NOMO-1 treated with dmso at 0.1 percent for 144 hours (cell line): ENCODE results near the gene CDK10.
"Not testable (repeated sequence)": the region's sequence is repeated elsewhere in the genome, so short reads cannot be mapped to it uniquely, and the experiment has no call there.

Experiments
- DNase-seq: peaks from one replicate; lab custom pipeline; 2025; ENCODE audit not compliant: unreplicated experiment; lab: John Stamatoyannopoulos, UW

Gene CDK10

DNA sequence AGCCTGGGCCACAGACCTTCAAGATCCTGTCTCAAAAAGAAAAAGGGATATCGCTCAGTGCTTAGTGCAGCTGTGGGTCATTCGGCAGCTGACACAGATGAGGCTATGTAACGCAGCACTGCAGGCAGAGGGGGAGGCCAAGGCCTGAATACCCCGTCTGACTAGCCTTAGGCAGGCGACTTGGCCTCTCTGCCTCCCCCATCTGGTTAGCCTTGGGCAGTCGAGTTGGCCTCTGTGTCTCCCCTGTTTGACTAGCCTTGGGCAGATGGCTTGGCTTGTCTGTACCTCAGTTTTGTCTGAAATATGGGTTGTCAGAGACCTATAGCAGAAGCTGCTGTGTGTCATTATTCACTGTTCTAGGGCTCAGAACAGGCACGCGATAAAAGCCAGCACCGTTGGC lies 18.9 kb upstream of the CDK10 start:
- no peak for DNase-seq

DNA sequence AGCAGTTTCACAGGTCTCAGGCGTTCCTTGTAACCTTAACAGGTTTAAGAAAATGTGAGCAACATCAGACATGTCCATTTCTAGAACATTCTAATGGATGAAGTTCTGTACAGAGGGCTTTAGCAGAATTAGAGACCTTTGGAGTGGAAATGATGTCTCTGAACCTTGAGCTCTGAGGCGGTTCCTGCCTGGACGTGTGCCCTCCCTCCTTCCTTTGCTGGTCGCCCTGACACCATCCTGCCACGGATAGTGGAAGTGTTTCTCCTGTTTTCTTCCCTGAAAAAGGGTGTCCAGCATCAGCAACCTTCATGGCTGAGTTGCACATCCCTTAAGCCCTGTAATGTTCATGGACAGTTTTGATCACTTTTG lies 17.7 kb upstream of the CDK10 start:
- no peak for DNase-seq

DNA sequence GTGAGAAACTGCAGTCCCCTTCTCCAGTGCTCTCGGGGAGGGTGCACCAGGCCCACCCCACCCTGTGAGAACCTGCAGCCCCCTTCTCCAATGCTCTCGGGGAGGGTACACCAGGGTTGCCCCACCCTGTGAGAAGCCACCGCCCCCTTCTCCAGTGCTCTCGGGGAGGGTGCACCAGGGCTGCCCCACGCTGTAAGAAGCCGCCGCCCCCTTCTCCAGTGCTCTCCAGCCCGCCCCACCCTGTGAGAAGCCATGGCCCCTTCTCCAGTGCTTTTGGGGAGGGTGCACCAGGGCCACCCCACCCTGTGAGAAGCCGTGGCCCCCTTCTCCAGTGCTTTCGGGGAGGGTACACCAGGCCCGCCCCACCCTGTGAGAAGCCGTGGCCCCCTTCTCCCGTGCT lies 16.7 kb upstream of the CDK10 start:
- DNase-seq: no peak

- DNase-seq: peak; percentile 51
Observed at GRCh38 chr16:89670496-89671431, 15.7 kb upstream of the CDK10 start.

- DNase-seq: not testable (repeated sequence)
Observed at GRCh38 chr16:89671565-89671964, 14.9 kb upstream of the CDK10 start.

GRCh38 chr16:89672177-89672941 lies 14.1 kb upstream of the CDK10 start:
- no peak for DNase-seq

GRCh38 chr16:89678258-89678657 lies 8.2 kb upstream of the CDK10 start:
- no peak for DNase-seq

GRCh38 chr16:89685916-89686315 lies 573 bp upstream of the CDK10 start:
- DNase-seq: no peak

GRCh38 chr16:89687092-89687940 lies 827 bp downstream of the CDK10 start:
- DNase-seq: no peak

- DNase-seq: no peak
Observed at GRCh38 chr16:89688395-89688794, 1.9 kb downstream of the CDK10 start.

GRCh38 chr16:89689142-89689541 lies 2.7 kb downstream of the CDK10 start:
- DNase-seq: no peak

DNA sequence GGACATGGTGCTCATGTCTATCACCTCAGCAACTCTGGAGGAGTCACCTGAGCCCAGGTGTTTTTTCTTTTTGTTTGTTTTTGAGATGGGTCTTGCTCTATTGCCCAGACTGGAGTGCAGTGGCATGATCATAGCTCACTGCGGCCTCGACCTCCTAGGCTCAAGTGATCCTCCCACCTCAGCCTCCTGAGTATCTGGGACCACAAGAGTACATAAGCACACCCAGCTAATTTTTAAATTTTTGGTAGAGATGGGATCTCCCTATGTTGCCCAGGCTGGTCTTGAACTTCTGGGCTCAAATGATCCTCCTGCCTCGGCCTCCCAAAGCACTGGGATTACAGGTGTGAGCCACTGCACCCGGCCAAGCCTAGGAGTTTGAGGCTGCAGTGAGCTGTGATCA lies 3.1 kb downstream of the CDK10 start:
- not testable (repeated sequence) for DNase-seq

DNA sequence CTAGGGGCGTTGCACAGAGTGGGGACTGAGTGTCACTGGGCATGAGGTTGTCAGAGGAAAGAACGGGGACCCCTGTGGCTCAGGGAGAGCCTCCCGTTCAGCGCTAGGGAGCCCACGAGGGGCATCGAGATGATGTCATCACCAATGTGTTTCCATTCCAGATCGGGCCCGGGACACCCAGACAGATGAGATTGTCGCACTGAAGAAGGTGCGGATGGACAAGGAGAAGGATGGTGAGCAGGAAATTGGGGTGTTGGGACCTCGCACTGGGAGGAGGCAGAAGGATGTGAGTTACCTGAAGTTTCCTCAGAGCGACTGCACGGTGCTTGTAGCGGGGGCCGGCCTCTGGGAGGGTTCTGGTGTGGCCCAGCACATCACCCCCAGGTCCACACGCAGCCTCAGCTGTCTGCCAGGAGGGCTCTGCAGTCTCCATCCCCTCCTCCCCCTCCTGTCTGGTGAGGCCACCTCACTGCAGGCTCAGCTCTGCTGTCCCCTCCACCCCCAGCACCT lies 4.0 kb downstream of the CDK10 start:
- DNase-seq: no peak

DNA sequence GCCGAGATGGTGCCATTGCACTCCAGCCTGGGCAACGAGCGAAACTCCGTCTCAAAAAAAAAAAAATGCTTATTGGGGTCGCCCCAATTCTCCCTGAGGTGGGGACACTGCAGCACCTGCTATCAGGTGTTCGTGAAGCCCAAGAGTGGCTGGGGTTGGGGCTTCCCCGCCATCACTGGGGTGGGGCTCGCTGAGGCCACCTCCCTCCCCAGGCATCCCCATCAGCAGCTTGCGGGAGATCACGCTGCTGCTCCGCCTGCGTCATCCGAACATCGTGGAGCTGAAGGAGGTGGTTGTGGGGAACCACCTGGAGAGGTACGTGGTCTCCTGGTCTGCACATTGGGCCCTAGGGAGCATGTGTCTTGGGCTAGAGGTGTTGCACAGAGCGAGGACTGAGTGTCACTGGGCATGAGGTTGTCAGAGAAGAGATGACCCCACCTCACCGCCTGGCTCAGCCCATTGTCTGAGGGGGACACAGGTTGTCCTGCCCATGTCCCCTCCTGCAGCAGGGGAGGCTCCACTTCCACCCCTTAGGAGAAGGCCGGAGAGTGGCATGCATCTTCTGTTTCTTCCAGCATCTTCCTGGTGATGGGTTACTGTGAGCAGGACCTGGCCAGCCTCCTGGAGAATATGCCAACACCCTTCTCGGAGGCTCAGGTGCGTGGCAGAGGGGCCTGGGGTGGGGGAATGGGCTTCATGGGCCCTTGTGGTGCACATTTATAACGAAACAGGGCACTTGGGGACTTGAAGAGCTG lies 4.9 kb downstream of the CDK10 start:
- no peak for DNase-seq

- no peak for DNase-seq
Observed at GRCh38 chr16:89691986-89692569, 5.6 kb downstream of the CDK10 start.

DNA sequence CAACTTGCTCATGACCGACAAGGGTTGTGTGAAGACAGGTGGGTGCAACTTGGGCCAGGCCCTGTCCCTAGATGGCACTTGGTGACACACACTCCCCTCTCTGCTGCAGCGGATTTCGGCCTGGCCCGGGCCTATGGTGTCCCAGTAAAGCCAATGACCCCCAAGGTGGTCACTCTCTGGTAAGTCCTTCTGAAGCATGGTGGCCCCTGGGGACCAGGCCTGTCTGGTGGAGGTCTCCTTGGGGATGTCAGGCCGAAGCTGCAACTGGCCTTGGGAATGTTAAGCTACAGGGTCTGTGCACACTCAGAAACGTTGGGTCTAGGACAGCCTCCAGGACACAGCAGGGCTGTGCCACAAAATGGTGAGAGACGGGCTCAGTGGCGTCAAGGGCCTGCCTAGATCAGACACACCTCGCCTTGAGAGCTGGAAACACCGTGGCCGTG lies 6.8 kb downstream of the CDK10 start:
- no peak for DNase-seq

- no peak for DNase-seq
Observed at GRCh38 chr16:89693931-89694783, 7.7 kb downstream of the CDK10 start.

GRCh38 chr16:89694784-89695085 lies 8.2 kb downstream of the CDK10 start:
- DNase-seq: not testable (repeated sequence)
